IMR-90 (cell line): ENCODE data around the gene TK2. TPM values are rescaled to one million over a fixed set of nuclear protein-coding genes. Genes with fewer than 3 reads are reported as not detected.
A peak's percentile ranks its signal among the peaks of the same experiment; 100 is the strongest.

ENCODE experiments used
- ATAC-seq: fragments of 200-7000 bp; cut with Tn5 transposase; 2 replicates; pipeline ENCODE4 v1.9.1; 2020; ENCODE audit warnings: low read depth, mild to moderate bottlenecking, moderate library complexity
- BruUV-seq: library from RNA; stranded (reverse); fragments of 400-500 nt; replicated peaks from 2 replicates; lab custom pipeline; 2021; lab: Mats Ljungman, UMichigan
- CTCF ChIA-PET: fragments of 300-600 bp; formaldehyde crosslinking; extraction: SDS; loops from one replicate; lab custom pipeline; 2021; ENCODE audit warnings: antibody characterized with exemption; lab: Yijun Ruan, JAX
- POLR2A ChIA-PET: fragments of 300-600 bp; sonication (Branson Sonifier 250); formaldehyde crosslinking; loops from one replicate; lab custom pipeline; 2022; ENCODE audit warnings: antibody characterized with exemption; ENCODE audit not compliant: unreplicated experiment; lab: Charles Lee
- DNase-seq: peaks from one replicate; pipeline ENCODE4 v3.0.0; 2013
- H2AFZ ChIP-seq: replicated peaks from 2 replicates; pipeline ENCODE3; 2013; ENCODE audit warnings: low read length, mild to moderate bottlenecking; ENCODE audit not compliant: poor library complexity
- H2AK5ac ChIP-seq: 2 replicates; pipeline ENCODE4 v1.6.1; 2013; ENCODE audit warnings: low read depth, low read length, inconsistent platforms
- H2AK9ac ChIP-seq: replicated peaks from 2 replicates; pipeline ENCODE3; 2013; ENCODE audit warnings: mild to moderate bottlenecking, low read depth, low read length, moderate library complexity; ENCODE audit not compliant: poor library complexity
- H2BK120ac ChIP-seq: 2 replicates; pipeline ENCODE4 v1.6.1; 2013; ENCODE audit warnings: low read depth, low read length, inconsistent platforms
- H2BK15ac ChIP-seq: 3 replicates; pipeline ENCODE4 v1.6.1; 2013; ENCODE audit warnings: low read depth, low read length, inconsistent platforms
- H2BK20ac ChIP-seq: 2 replicates; pipeline ENCODE4 v1.6.1; 2013; ENCODE audit warnings: low read depth, mild to moderate bottlenecking, inconsistent platforms, low read length, moderate library complexity
- H2BK5ac ChIP-seq: 2 replicates; pipeline ENCODE4 v1.6.1; 2013; ENCODE audit warnings: mild to moderate bottlenecking, low read depth, low read length, inconsistent platforms; ENCODE audit not compliant: poor library complexity, severe bottlenecking
- H3K14ac ChIP-seq: replicated peaks from 2 replicates; pipeline ENCODE4 v1.6.1; 2013; ENCODE audit warnings: low read depth, low read length, inconsistent platforms
- H3K18ac ChIP-seq: 2 replicates; pipeline ENCODE4 v1.6.1; 2013; ENCODE audit warnings: low read depth, low read length, control low read depth
- H3K23ac ChIP-seq: 2 replicates; pipeline ENCODE4 v1.6.1; 2013; ENCODE audit warnings: low read depth, low read length, inconsistent platforms
- H3K27ac ChIP-seq: 2 replicates; pipeline ENCODE4 v1.5.1; 2013; ENCODE audit warnings: mild to moderate bottlenecking, control low read depth, low read length; ENCODE audit not compliant: insufficient read depth
- H3K27me3 ChIP-seq: 2 replicates; pipeline ENCODE4 v1.6.1; 2013; ENCODE audit warnings: low read length; ENCODE audit not compliant: control insufficient read depth, insufficient read depth
- H3K36me3 ChIP-seq: 2 replicates; pipeline ENCODE4 v1.6.1; 2013; ENCODE audit warnings: low read length, mixed read lengths; ENCODE audit not compliant: control insufficient read depth, insufficient read depth
- H3K4ac ChIP-seq: 2 replicates; pipeline ENCODE4 v1.6.1; 2013; ENCODE audit warnings: low read depth, low read length, inconsistent platforms
- H3K4me1 ChIP-seq: 2 replicates; pipeline ENCODE4 v1.6.1; 2013; ENCODE audit warnings: low read length, mixed read lengths; ENCODE audit not compliant: control insufficient read depth, insufficient read depth
- H3K4me2 ChIP-seq: 2 replicates; pipeline ENCODE4 v1.6.1; 2013; ENCODE audit warnings: low read depth, mild to moderate bottlenecking, control low read depth, low read length, moderate library complexity
- H3K4me3 ChIP-seq: 2 replicates; pipeline ENCODE4 v1.5.1; 2013; ENCODE audit warnings: low read depth, mild to moderate bottlenecking, control low read depth, low read length, moderate library complexity; ENCODE audit not compliant: insufficient read depth
- H3K56ac ChIP-seq: 2 replicates; pipeline ENCODE4 v1.6.1; 2013; ENCODE audit warnings: low read length, inconsistent platforms; ENCODE audit not compliant: insufficient read depth; ENCODE audit errors: extremely low read depth
- H3K79me1 ChIP-seq, 2 experiments: 2 replicates each; pipeline ENCODE4 v1.6.1; 2013; ENCODE audit warnings: low read length in 2 of 2, inconsistent platforms in 1 of 2, low read depth in 1 of 2
- H3K9ac ChIP-seq: 2 replicates; pipeline ENCODE4 v1.6.1; 2013; ENCODE audit warnings: low read depth, low read length, control low read depth
- H3K9me1 ChIP-seq: 2 replicates; pipeline ENCODE4 v1.6.1; 2013; ENCODE audit warnings: low read length, inconsistent platforms; ENCODE audit not compliant: insufficient read depth
- H3K9me3 ChIP-seq: 2 replicates; pipeline ENCODE4 v1.6.1; 2013; ENCODE audit warnings: low read length; ENCODE audit not compliant: control insufficient read depth, insufficient read depth
- H4K20me1 ChIP-seq: 2 replicates; pipeline ENCODE4 v1.6.1; 2013; ENCODE audit warnings: low read length, inconsistent platforms; ENCODE audit not compliant: insufficient read depth
- H4K5ac ChIP-seq: 2 replicates; pipeline ENCODE4 v1.6.1; 2013; ENCODE audit warnings: mild to moderate bottlenecking, low read depth, low read length, control low read depth
- H4K8ac ChIP-seq, 2 experiments: 2 replicates each; pipeline ENCODE4 v1.6.1; 2013; ENCODE audit warnings: low read depth in 2 of 2, low read length in 2 of 2, control low read depth in 1 of 2, inconsistent platforms in 1 of 2
- H4K91ac ChIP-seq: 2 replicates; pipeline ENCODE4 v1.6.1; 2013; ENCODE audit warnings: low read depth, low read length, inconsistent platforms; ENCODE audit not compliant: insufficient read depth
- CHD1 ChIP-seq: IDR thresholded peaks from 2 replicates; pipeline ENCODE4 v1.6.1; 2012; ENCODE audit warnings: low read depth, low read length, improper control_type of control experiment
- ELK1 ChIP-seq: fragments of 150-350 bp; IDR thresholded peaks from 2 replicates; pipeline ENCODE4 v1.6.1; 2016; ENCODE audit warnings: low read depth, mild to moderate bottlenecking, low read length, moderate library complexity, borderline replicate concordance
- MAFK ChIP-seq: IDR thresholded peaks from 2 replicates; pipeline ENCODE4 v1.6.1; 2012; ENCODE audit warnings: low read depth, low read length, improper control_type of control experiment
- MAZ ChIP-seq: IDR thresholded peaks from 2 replicates; pipeline ENCODE4 v1.6.1; 2012; ENCODE audit warnings: low read depth, mild to moderate bottlenecking, low read length, improper control_type of control experiment, moderate library complexity, borderline replicate concordance
- MXI1 ChIP-seq: IDR thresholded peaks from 2 replicates; pipeline ENCODE4 v1.6.1; 2012; ENCODE audit warnings: low read depth, mild to moderate bottlenecking, low read length, moderate library complexity, borderline replicate concordance
- RFX5 ChIP-seq: IDR thresholded peaks from 2 replicates; pipeline ENCODE4 v1.8.0; 2012; ENCODE audit warnings: low read depth, mild to moderate bottlenecking, low read length, moderate library complexity
- SMC3 ChIP-seq: fragments of 150-350 bp; IDR thresholded peaks from 2 replicates; pipeline ENCODE4 v1.6.1; 2016; ENCODE audit warnings: low read depth, mild to moderate bottlenecking, antibody characterized with exemption, low read length, moderate library complexity
- WGBS, 2 experiments: methylation state at CpG; one replicate each; pipeline versions ENCODE4 v1.1.5 to v1.1.7; 2013; ENCODE audit warnings: missing lambda C conversion rate in 2 of 2; ENCODE audit not compliant: insufficient read length in 1 of 2; ENCODE audit errors: extremely low coverage in 2 of 2; 5-methylcytosine and 5-hydroxymethylcytosine counted together
- dilution Hi-C: fragments of 300-500 bp; cut with HindIII; formaldehyde crosslinking; loops from one replicate; pipeline ENCODE4 v1.14.3; 2018; ENCODE audit warnings: low sequenced_read_pairs; ENCODE audit not compliant: unreplicated experiment
- in situ Hi-C: fragments of 300-500 bp; cut with MboI; formaldehyde crosslinking; loops from 3 replicates; pipeline ENCODE4 v1.14.3; 2019; ENCODE audit warnings: low sequenced_read_pairs, inconsistent platforms, mixed read lengths
- intact Hi-C: fragments of 100-400 bp; cut with micrococcal nuclease; formaldehyde crosslinking; loops from 2 replicates; pipeline ENCODE4 v1.10.0; 2022
- polyA plus RNA-seq, 3 experiments: library from polyadenylated mRNA; depleted of rRNA; stranded (reverse); fragments of >200 nt; gene quantifications; 2 replicates each; pipeline ENCODE4 v1.2.3, GENCODE V29; 2012; ENCODE audit warnings: low replicate concordance in 1 of 3
- total RNA-seq: library from RNA; depleted of rRNA; stranded (reverse); fragments of >200 nt; gene quantifications from 2 replicates; pipeline ENCODE4 v1.2.3, GENCODE V29; 2012
- TF ChIP-seq, protein P1 (sequence below): fragments of 150-350 bp; IDR thresholded peaks from 2 replicates; pipeline ENCODE4 v1.6.1; 2017; ENCODE audit warnings: mild to moderate bottlenecking, antibody characterized with exemption, low read length, low read depth

Gene TK2
- total and polyA plus RNA-seq, 2 of the 4 experiments (the other 2 are of a cell fraction) = 14.7 to 16.5 TPM

DNA sequence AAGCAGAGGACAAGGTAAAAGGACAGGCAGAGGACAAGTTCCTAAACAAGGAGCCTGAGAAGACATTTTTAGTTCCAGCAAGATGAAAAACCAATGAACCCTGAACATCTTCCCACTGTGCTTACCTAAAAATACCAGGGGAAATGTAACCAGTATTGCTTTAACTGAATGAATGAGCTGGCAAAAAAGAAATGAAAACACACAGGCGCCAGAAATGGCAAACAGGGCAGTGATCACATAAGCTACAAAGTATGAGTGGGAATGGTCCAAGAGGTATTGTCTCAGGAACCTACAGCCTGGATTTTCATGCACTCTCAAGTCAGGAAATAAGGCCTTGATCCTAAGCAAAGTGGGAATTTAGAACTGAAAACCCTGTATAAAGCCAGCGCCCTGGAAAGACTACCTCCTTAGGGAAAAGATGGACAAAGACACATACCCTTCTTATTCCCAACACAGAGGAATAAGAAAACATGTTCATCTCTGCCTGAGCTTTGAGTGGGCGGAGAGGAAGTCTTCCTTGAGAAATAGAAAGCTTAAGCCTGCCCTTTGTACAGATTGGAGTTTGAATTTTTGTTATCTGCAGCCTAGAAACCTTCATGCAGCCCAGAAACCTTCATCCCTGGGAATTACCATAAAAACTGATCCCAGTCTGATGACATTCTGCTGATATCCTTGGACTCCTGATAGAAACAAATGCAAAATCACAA is 31.5 kb upstream of the TK2 start:
- H3K4me2 ChIP-seq = peak overlapping the region; percentile 7; the same call in 1 of the 2 replicates

More for the DNA sequence above, 31.5 kb upstream of the TK2 start:
- peaks cover 16% of the 10 kb centered on the region for H3K27me3 ChIP-seq
- no peaks in the 10 kb centered on the region; the same call in 1 of the 2 replicates for H3K9me1 ChIP-seq
- no peaks in the 10 kb centered on the region; the same call in 1 of the 2 replicates for H4K20me1 ChIP-seq
- H3K79me1 ChIP-seq = no peaks in the 10 kb centered on the region
- ATAC-seq (peak; percentile 33), DNase-seq (peak; percentile 44)
- peak overlapping the region; percentile 11 for H2AK9ac ChIP-seq
- peak overlapping the region; percentile 8; the same call in 1 of the 2 replicates for H3K4ac ChIP-seq
- H3K4me3 ChIP-seq = no peak overlapping the region
- no peak overlapping the region for H3K27ac ChIP-seq
- H3K18ac ChIP-seq = no peak overlapping the region
- ChIA-PET POLR2A (interaction anchor here (1.6 kb wide), 1 partner anchor 29 kb away, joined by 8 read pairs; the partner anchor contains the start of gene CKLF), CTCF (interaction anchor here (1.3 to 1.5 kb wide), 2 partner anchors 12 to 70 kb away, joined by 3 to 6 read pairs; no protein-coding TSS in a partner anchor)
- H3K9ac ChIP-seq = no peak overlapping the region
- in situ Hi-C loops (no loop called here), dilution Hi-C loops (no loop called here), intact Hi-C loops (no loop called here)
- peak overlapping the region; percentile 26; the same call in 1 of the 2 replicates for H3K14ac ChIP-seq
- TF ChIP-seq, protein P1, sequence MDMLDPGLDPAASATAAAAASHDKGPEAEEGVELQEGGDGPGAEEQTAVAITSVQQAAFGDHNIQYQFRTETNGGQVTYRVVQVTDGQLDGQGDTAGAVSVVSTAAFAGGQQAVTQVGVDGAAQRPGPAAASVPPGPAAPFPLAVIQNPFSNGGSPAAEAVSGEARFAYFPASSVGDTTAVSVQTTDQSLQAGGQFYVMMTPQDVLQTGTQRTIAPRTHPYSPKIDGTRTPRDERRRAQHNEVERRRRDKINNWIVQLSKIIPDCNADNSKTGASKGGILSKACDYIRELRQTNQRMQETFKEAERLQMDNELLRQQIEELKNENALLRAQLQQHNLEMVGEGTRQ = no peak
- no peak for TF ChIP-seq MAZ
- no peak for TF ChIP-seq ELK1
- TF ChIP-seq MXI1 = no peak
- TF ChIP-seq RFX5 = no peak
- TF ChIP-seq SMC3 = no peak
- no peak for TF ChIP-seq CHD1
- 0 out of 2 replicates have a peak, but pooled peaks have one; percentile 14 for TF ChIP-seq MAFK
- peak overlapping the region in 1 of 2 experiments; percentile 25; a peak in 1 of 4 replicates for H4K8ac ChIP-seq
- no peak overlapping the region for H4K91ac ChIP-seq
- no peak overlapping the region for H4K5ac ChIP-seq
- no TSS peak for BruUV-seq
- 50% methylated on average over 1 of the region's 3 CpGs; no CpG with 5 or more reads in 1 of the 2 experiments for WGBS, 2 experiments
- H2BK15ac ChIP-seq = peak overlapping the region; percentile 35; the same call in 1 of the 3 replicates
- H2BK20ac ChIP-seq = peak overlapping the region; percentile 41; the same call in 1 of the 2 replicates
- H2AFZ ChIP-seq = no peak overlapping the region
- peak overlapping the region; percentile 37; the same call in 1 of the 2 replicates for H2AK5ac ChIP-seq
- peaks cover 17% of the 10 kb centered on the region for H3K4me1 ChIP-seq
- no peak overlapping the region for H3K56ac ChIP-seq
- H3K23ac ChIP-seq = no peak overlapping the region; the same call in 1 of the 2 replicates
- H3K9me3 ChIP-seq = no peaks in the 10 kb centered on the region
- H3K36me3 ChIP-seq = no peaks in the 10 kb centered on the region
- peak overlapping the region; percentile 18 for H2BK120ac ChIP-seq
- no peak overlapping the region for H2BK5ac ChIP-seq
